Spleen (tissue), 7 donors: ENCODE measurements around the gene CYB5D1.

ENCODE experiments used
- POLR2A ChIP-seq, 3 donors: fragments of 450-650 bp; IDR thresholded peaks; one replicate each; pipeline ENCODE4 v1.5.1; 2017; ENCODE audit warnings: antibody characterized with exemption in 3 of 3, mild to moderate bottlenecking in 1 of 3
- TF ChIP-seq, protein P1 (sequence below), 11 experiments: fragments of 200-600 bp in 7 of 11; fragments of 450-650 bp in 4 of 11; sonication (generic) in 4 of 11; IDR thresholded peaks in 8 of 11; conservative IDR thresholded peaks in 3 of 11; 1 replicate in 7 of 11; 2 replicates in 4 of 11; pipeline versions ENCODE4 v1.4.0 to v1.8.0; 2016 to 2021; ENCODE audit warnings: antibody characterized with exemption in 11 of 11, inconsistent platforms in 4 of 11, mild to moderate bottlenecking in 1 of 11
- donor health status: DM: no; HTN: no; CAD: no; lungs with moderate emphysema.
- donor health status: DM: no; HTN: no; CAD: no.
- donor health status: DM: no; HTN: no; CAD: no.

GRCh38 chr17:7834542-7834956 lies 23.3 kb upstream of the CYB5D1 start:
- no peak for TF ChIP-seq POLR2A (IDR thresholded peaks at IDR 0.05)
- TF ChIP-seq, protein P1, sequence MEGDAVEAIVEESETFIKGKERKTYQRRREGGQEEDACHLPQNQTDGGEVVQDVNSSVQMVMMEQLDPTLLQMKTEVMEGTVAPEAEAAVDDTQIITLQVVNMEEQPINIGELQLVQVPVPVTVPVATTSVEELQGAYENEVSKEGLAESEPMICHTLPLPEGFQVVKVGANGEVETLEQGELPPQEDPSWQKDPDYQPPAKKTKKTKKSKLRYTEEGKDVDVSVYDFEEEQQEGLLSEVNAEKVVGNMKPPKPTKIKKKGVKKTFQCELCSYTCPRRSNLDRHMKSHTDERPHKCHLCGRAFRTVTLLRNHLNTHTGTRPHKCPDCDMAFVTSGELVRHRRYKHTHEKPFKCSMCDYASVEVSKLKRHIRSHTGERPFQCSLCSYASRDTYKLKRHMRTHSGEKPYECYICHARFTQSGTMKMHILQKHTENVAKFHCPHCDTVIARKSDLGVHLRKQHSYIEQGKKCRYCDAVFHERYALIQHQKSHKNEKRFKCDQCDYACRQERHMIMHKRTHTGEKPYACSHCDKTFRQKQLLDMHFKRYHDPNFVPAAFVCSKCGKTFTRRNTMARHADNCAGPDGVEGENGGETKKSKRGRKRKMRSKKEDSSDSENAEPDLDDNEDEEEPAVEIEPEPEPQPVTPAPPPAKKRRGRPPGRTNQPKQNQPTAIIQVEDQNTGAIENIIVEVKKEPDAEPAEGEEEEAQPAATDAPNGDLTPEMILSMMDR (IDR thresholded peaks at IDR 0.05 in 8 of 11, conservative IDR thresholded peaks at IDR 0.05 in 3 of 11): no peak
